Measurements from ENCODE around the gene CEP57L1.
"Not testable (repeated sequence)": the region's sequence is repeated elsewhere in the genome, so short reads cannot be mapped to it uniquely, and the experiment has no call there.

The CEP57L1 gene

DNA sequence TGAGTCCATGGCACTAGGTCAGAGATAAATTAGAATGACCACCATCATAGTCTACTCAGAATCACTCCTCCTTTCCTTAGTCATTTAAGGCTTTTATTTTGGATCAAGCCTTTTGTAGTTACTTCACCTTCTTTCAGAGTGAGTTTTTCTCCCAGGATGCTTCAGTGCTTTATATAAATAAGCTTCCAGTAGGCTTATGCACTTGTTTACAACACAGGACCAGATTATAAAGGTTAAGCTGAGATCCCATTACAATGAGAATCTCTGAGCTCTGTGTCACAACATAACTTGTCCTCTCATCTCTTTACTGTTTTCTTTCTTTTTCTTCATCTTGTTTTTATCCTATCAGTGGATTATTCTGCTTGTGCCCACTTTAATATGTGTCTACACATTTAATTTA lies 47.9 kb downstream of the CEP57L1 start:
- DNase-seq (ENCODE audit: low read depth), result no peak
- no peak overlapping the region for H3K4me3 ChIP-seq (ENCODE audit: low read depth, low read length)
- TF ChIP-seq, protein P1, sequence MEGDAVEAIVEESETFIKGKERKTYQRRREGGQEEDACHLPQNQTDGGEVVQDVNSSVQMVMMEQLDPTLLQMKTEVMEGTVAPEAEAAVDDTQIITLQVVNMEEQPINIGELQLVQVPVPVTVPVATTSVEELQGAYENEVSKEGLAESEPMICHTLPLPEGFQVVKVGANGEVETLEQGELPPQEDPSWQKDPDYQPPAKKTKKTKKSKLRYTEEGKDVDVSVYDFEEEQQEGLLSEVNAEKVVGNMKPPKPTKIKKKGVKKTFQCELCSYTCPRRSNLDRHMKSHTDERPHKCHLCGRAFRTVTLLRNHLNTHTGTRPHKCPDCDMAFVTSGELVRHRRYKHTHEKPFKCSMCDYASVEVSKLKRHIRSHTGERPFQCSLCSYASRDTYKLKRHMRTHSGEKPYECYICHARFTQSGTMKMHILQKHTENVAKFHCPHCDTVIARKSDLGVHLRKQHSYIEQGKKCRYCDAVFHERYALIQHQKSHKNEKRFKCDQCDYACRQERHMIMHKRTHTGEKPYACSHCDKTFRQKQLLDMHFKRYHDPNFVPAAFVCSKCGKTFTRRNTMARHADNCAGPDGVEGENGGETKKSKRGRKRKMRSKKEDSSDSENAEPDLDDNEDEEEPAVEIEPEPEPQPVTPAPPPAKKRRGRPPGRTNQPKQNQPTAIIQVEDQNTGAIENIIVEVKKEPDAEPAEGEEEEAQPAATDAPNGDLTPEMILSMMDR (IDR thresholded peaks at IDR 0.05; ENCODE audit: control insufficient read depth, extremely low read depth, insufficient read depth), result no peak

GRCh38 chr6:109148251-109148650 lies 52.9 kb downstream of the CEP57L1 start:
- DNase-seq (ENCODE audit: low read depth), result not testable (repeated sequence)

GRCh38 chr6:109148716-109149115 lies 53.4 kb downstream of the CEP57L1 start:
- H3K4me3 ChIP-seq (ENCODE audit: low read depth, low read length); DNase-seq (ENCODE audit: low read depth): not testable (repeated sequence)

More at GRCh38 chr6:109148251-109148650, 52.9 kb downstream of the CEP57L1 start:
- not testable (repeated sequence) for H3K4me3 ChIP-seq (ENCODE audit: low read depth, low read length)

DNA sequence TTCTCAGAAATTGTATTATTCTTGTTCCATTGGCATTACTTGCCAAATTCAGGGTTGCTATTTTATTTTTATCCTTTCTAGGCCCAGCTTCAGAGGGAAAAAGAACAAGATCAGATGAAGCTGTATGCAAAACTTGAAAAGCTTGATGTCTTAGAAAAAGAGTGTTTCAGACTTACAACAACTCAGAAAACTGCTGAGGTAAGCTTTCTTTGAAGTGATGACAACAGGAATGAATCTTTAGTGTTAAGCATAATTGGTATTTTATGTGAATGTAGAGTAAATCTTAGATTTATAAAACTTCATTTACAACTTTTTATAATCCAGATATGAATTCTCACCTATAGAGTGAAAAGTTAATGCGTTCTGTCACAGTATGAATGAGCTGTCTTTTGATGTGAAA lies 58.4 kb downstream of the CEP57L1 start:
- H3K4me3 ChIP-seq (ENCODE audit: low read depth, low read length), result no peak overlapping the region
- TF ChIP-seq, protein P1 (IDR thresholded peaks at IDR 0.05; ENCODE audit: control insufficient read depth, extremely low read depth, insufficient read depth), result no peak
- DNase-seq (ENCODE audit: low read depth), result no peak

DNA sequence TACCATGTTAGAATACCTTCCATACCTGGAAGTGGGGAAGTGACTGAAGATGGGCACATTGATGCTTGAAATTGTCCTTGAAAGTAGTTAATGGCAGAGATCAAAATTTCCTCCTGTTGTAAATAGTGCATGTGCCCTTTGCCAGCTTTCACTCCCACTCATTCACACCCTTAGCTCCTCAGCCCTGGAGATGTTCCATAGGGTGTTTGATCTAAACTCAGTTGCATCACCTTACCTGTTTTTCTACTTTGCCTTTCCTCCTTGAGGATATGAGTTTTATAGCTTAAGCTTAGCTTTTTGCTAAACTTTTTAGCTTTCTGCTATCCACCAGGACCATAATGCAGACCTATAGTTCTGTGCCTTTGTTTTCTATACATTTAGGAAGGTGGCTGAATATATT lies 69.0 kb downstream of the CEP57L1 start:
- no peak overlapping the region for H3K4me3 ChIP-seq (ENCODE audit: low read depth, low read length)
- peak; percentile 68 for DNase-seq (ENCODE audit: low read depth)
- TF ChIP-seq, protein P1 (IDR thresholded peaks at IDR 0.05; ENCODE audit: control insufficient read depth, extremely low read depth, insufficient read depth), result no peak

- no peak for DNase-seq (ENCODE audit: low read depth)
- H3K4me3 ChIP-seq (ENCODE audit: low read depth, low read length), result no peak overlapping the region
- TF ChIP-seq, protein P1 (IDR thresholded peaks at IDR 0.05; ENCODE audit: control insufficient read depth, extremely low read depth, insufficient read depth), result no peak
These were observed 70.2 kb downstream of the CEP57L1 start for GRCh38 chr6:109165392-109165974.

DNA sequence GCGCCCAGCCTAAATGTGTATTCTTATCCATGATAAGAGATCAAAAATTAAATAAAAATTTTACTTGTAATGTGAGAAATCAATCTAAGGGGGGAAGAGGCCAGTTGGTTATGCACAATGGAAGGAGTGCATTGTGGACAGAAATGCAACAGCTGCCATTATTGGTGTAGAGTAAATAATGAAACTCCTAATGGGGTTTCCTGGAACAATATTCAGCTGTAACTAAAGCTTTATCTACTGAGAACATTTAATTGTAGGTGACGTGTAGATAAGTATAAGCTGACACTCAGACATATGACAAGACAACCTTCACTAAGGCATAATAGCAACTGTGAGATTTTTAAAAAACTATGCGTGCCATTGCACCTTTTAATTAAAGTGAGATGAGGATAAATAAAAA lies 71.4 kb downstream of the CEP57L1 start:
- no peak overlapping the region for H3K4me3 ChIP-seq (ENCODE audit: low read depth, low read length)
- DNase-seq (ENCODE audit: low read depth), result no peak
- TF ChIP-seq, protein P1 (IDR thresholded peaks at IDR 0.05; ENCODE audit: control insufficient read depth, extremely low read depth, insufficient read depth), result no peak

GRCh38 chr6:109167562-109167961 lies 72.3 kb downstream of the CEP57L1 start:
- TF ChIP-seq, protein P1 (IDR thresholded peaks at IDR 0.05; ENCODE audit: control insufficient read depth, extremely low read depth, insufficient read depth), result no peak
- no peak overlapping the region for H3K4me3 ChIP-seq (ENCODE audit: low read depth, low read length)
- no peak for DNase-seq (ENCODE audit: low read depth)

Data from LNCaP clone FGC (cell line).